H9 (cell line): ENCODE results near the gene PCGF6. TPM values are rescaled to one million over a fixed set of nuclear protein-coding genes. Genes with fewer than 3 reads are reported as not detected.
"Not testable (repeated sequence)": the region's sequence is repeated elsewhere in the genome, so short reads cannot be mapped to it uniquely, and the experiment has no call there.

Source experiments
- DNase-seq: peaks from one replicate; pipeline ENCODE4 v3.0.0-alpha.2; 2017
- H2AFZ ChIP-seq: one replicate; pipeline ENCODE4 v1.6.1; 2013; ENCODE audit warnings: mild to moderate bottlenecking, low read length, control low read depth, moderate library complexity
- H2AK5ac ChIP-seq: 2 replicates; pipeline ENCODE4 v1.6.1; 2013; ENCODE audit warnings: low read length, control low read depth, mixed read lengths; ENCODE audit not compliant: insufficient read length
- H2BK120ac ChIP-seq: one replicate; pipeline ENCODE4 v1.6.1; 2013; ENCODE audit warnings: low read depth, mild to moderate bottlenecking, low read length, control low read depth, inconsistent platforms; ENCODE audit not compliant: poor library complexity, severe bottlenecking
- H2BK12ac ChIP-seq: 2 replicates; pipeline ENCODE4 v1.6.1; 2013; ENCODE audit warnings: low read length, control low read depth, mixed read lengths, low read depth; ENCODE audit not compliant: insufficient read length
- H2BK15ac ChIP-seq: 2 replicates; pipeline ENCODE4 v1.6.1; 2013; ENCODE audit warnings: low read depth, low read length, control low read depth
- H2BK20ac ChIP-seq: one replicate; pipeline ENCODE4 v1.6.1; 2013; ENCODE audit warnings: low read depth, mild to moderate bottlenecking, low read length, control low read depth, inconsistent platforms; ENCODE audit not compliant: poor library complexity, severe bottlenecking
- H2BK5ac ChIP-seq: 2 replicates; pipeline ENCODE4 v1.6.1; 2013; ENCODE audit warnings: low read length, control low read depth, mixed read lengths; ENCODE audit not compliant: insufficient read length
- H3K14ac ChIP-seq: 2 replicates; pipeline ENCODE4 v1.6.1; 2013; ENCODE audit warnings: low read length, control low read depth; ENCODE audit not compliant: insufficient read depth
- H3K18ac ChIP-seq: 2 replicates; pipeline ENCODE4 v1.6.1; 2013; ENCODE audit warnings: low read depth, mild to moderate bottlenecking, mixed read lengths, low read length, control low read depth; ENCODE audit not compliant: insufficient read length
- H3K23ac ChIP-seq: 2 replicates; pipeline ENCODE4 v1.6.1; 2013; ENCODE audit warnings: low read length, control low read depth, mixed read lengths, low read depth; ENCODE audit not compliant: insufficient read length
- H3K23me2 ChIP-seq: 2 replicates; pipeline ENCODE4 v1.6.1; 2013; ENCODE audit warnings: low read depth, mild to moderate bottlenecking, mixed read lengths, low read length, control low read depth; ENCODE audit not compliant: insufficient read length, poor library complexity, severe bottlenecking
- H3K27ac ChIP-seq: 2 replicates; pipeline ENCODE4 v1.5.1; 2013; ENCODE audit warnings: low read length, control low read depth, mixed read lengths, low read depth; ENCODE audit not compliant: insufficient read length
- H3K27me3 ChIP-seq: 2 replicates; pipeline ENCODE4 v1.6.1; 2013; ENCODE audit warnings: low read length, control low read depth, inconsistent platforms; ENCODE audit not compliant: insufficient read depth
- H3K4ac ChIP-seq: 2 replicates; pipeline ENCODE4 v1.6.1; 2013; ENCODE audit warnings: low read depth, mild to moderate bottlenecking, control low read depth, inconsistent platforms, low read length, moderate library complexity
- H3K4me1 ChIP-seq: 2 replicates; pipeline ENCODE4 v1.6.1; 2013; ENCODE audit warnings: low read length, control low read depth, inconsistent platforms; ENCODE audit not compliant: insufficient read depth
- H3K4me2 ChIP-seq: 2 replicates; pipeline ENCODE4 v1.6.1; 2013; ENCODE audit warnings: low read length, control low read depth, mixed read lengths; ENCODE audit not compliant: insufficient read length, insufficient read depth
- H3K56ac ChIP-seq: 2 replicates; pipeline ENCODE4 v1.6.1; 2013; ENCODE audit warnings: low read depth, mild to moderate bottlenecking, mixed read lengths, low read length, control low read depth; ENCODE audit not compliant: insufficient read length
- H3K79me1 ChIP-seq: 2 replicates; pipeline ENCODE4 v1.6.1; 2013; ENCODE audit warnings: low read depth, mild to moderate bottlenecking, moderate library complexity, low read length, control low read depth, inconsistent platforms; ENCODE audit not compliant: insufficient read depth, poor library complexity, severe bottlenecking
- H3K79me2 ChIP-seq: 2 replicates; pipeline ENCODE4 v1.6.1; 2013; ENCODE audit warnings: low read length, control low read depth, inconsistent platforms; ENCODE audit not compliant: insufficient read depth
- H3K9ac ChIP-seq: 2 replicates; pipeline ENCODE4 v1.6.1; 2013; ENCODE audit warnings: low read length, control low read depth, mixed read lengths; ENCODE audit not compliant: insufficient read length; ENCODE audit errors: extremely low read depth
- H3K9me3 ChIP-seq: one replicate; pipeline ENCODE4 v1.6.1; 2013; ENCODE audit warnings: low read depth, low read length, inconsistent platforms; ENCODE audit not compliant: control insufficient read depth
- H3T11ph ChIP-seq: one replicate; pipeline ENCODE4 v1.6.1; 2013; ENCODE audit warnings: mild to moderate bottlenecking, low read length, control low read depth, inconsistent platforms
- H4K20me1 ChIP-seq: one replicate; pipeline ENCODE4 v1.6.1; 2013; ENCODE audit not compliant: control insufficient read depth, insufficient read length, insufficient read depth
- H4K5ac ChIP-seq: 2 replicates; pipeline ENCODE4 v1.6.1; 2013; ENCODE audit warnings: low read depth, mild to moderate bottlenecking, mixed read lengths, low read length, control low read depth; ENCODE audit not compliant: insufficient read length
- H4K8ac ChIP-seq: replicated peaks from 2 replicates; pipeline ENCODE4 v1.6.1; 2013; ENCODE audit warnings: low read length, control low read depth, mixed read lengths, low read depth; ENCODE audit not compliant: insufficient read length
- H4K91ac ChIP-seq: 2 replicates; pipeline ENCODE4 v1.6.1; 2013; ENCODE audit warnings: low read depth, mild to moderate bottlenecking, moderate library complexity, mixed read lengths, low read length, control low read depth; ENCODE audit not compliant: insufficient read length
- H3K27ac Mint-ChIP-seq, 3 experiments: 2 replicates in 2 of 3; 3 replicates in 1 of 3; pipeline ENCODE4 v1.8.0; 2020 to 2021; ENCODE audit warnings: mixed read lengths in 3 of 3, mild to moderate bottlenecking in 1 of 3, moderate library complexity in 1 of 3
- H3K27me3 Mint-ChIP-seq: 2 replicates; pipeline ENCODE4 v1.8.0; 2021; ENCODE audit warnings: low read depth, mild to moderate bottlenecking, moderate library complexity, mixed read lengths
- H3K36me3 Mint-ChIP-seq, 3 experiments: 2 replicates in 2 of 3; 3 replicates in 1 of 3; pipeline ENCODE4 v1.8.0; 2020 to 2021; ENCODE audit warnings: low read depth in 3 of 3, mixed read lengths in 3 of 3; ENCODE audit not compliant: insufficient read depth in 1 of 3
- H3K4me1 Mint-ChIP-seq, 2 experiments: 2 replicates each; pipeline ENCODE4 v1.8.0; 2020; ENCODE audit warnings: mixed read lengths in 2 of 2
- H3K4me3 Mint-ChIP-seq, 2 experiments: 2 replicates in 1 of 2; 3 replicates in 1 of 2; pipeline ENCODE4 v1.8.0; 2020 to 2021; ENCODE audit warnings: mild to moderate bottlenecking in 2 of 2, mixed read lengths in 2 of 2, moderate library complexity in 1 of 2
- H3K9me3 Mint-ChIP-seq, 2 experiments: 2 replicates in 1 of 2; 3 replicates in 1 of 2; pipeline ENCODE4 v1.8.0; 2020; ENCODE audit warnings: mild to moderate bottlenecking in 2 of 2, mixed read lengths in 2 of 2, moderate library complexity in 1 of 2
- WGBS: extraction: QIAGEN DNeasy Blood & Tissue Kit; methylation state at CpG from one replicate; pipeline ENCODE4 v1.1.7; 2013; ENCODE audit warnings: missing lambda C conversion rate, low lambda C conversion rate, mixed read lengths; ENCODE audit not compliant: insufficient read length; ENCODE audit errors: extremely low coverage; 5-methylcytosine and 5-hydroxymethylcytosine counted together
- total RNA-seq: library from RNA; stranded (reverse); gene quantifications from 2 replicates; pipeline ENCODE4 v1.2.1, GENCODE V29; 2021
- TF ChIP-seq, protein P1 (sequence below): fragments of 200-600 bp; sonication (generic); conservative IDR thresholded peaks from 3 replicates; pipeline ENCODE4 v1.8.0; 2021; ENCODE audit warnings: antibody characterized with exemption, mild to moderate bottlenecking

The PCGF6 gene
- total RNA-seq, 1 experiment from 2014 or later: 23.5 TPM

DNA sequence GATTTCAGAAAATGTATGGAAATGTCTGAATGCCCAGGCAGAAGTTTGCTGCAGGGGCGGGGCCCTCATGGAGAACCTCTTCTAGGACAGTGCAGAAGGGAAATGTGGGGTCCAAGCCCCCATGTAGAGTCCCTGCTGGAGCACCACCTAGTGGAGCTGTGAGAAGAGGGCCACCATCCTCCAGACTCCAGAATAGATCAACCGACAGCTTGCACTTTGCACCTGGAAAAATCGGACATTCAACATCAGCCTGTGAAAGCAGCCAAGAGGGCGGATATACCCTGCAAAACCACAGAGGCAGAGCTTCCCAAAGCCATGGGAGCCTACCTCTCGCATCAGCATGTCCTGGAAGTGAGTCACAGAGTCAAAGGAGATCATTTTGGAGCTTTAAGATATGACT lies 91.0 kb downstream of the PCGF6 start:
- Histone ChIP-seq H3K27ac (no peak overlapping the region), H3K79me2 (no peaks in the 10 kb centered on the region), H3K23ac (no peak overlapping the region), H4K20me1 (no peaks in the 10 kb centered on the region), H2BK20ac (no peak overlapping the region), H4K91ac (no peak overlapping the region), H4K5ac (no peak overlapping the region), H3K14ac (no peak overlapping the region), H3K79me1 (no peaks in the 10 kb centered on the region), H3K56ac (no peak overlapping the region), H2BK120ac (no peak overlapping the region), H3K27me3 (no peaks in the 10 kb centered on the region), H3K18ac (no peak overlapping the region), H3K9ac (no peak overlapping the region), H2AFZ (no peak overlapping the region), H3K23me2 (no peaks in the 10 kb centered on the region), H3K4me1 (no peaks in the 10 kb centered on the region), H4K8ac (no peak overlapping the region), H2BK15ac (no peak overlapping the region), H2AK5ac (no peak overlapping the region), H3T11ph (no peak overlapping the region), H3K4me2 (no peak overlapping the region), H3K9me3 (peaks cover 6% of the 10 kb centered on the region), H2BK12ac (no peak overlapping the region), H3K4ac (no peak overlapping the region), H2BK5ac (no peak overlapping the region)
- no peak for DNase-seq
- Mint-ChIP-seq H3K4me1 (0 out of 4 replicates have a peak, but pooled peaks cover 0 to 3% of the 10 kb centered on the region in 2 experiments), H3K36me3 (peaks cover 7 to 14% (median 14%) of the 10 kb centered on the region in 3 experiments; a peak in 6 of 7 replicates), H3K27ac (no peak overlapping the region), H3K4me3 (no peak overlapping the region), H3K27me3 (peaks cover 16% of the 10 kb centered on the region), H3K9me3 (peaks cover 26 to 28% of the 10 kb centered on the region in 2 experiments)
- WGBS: no CpG with 5 or more reads among the region's 5 CpGs
- TF ChIP-seq, protein P1, sequence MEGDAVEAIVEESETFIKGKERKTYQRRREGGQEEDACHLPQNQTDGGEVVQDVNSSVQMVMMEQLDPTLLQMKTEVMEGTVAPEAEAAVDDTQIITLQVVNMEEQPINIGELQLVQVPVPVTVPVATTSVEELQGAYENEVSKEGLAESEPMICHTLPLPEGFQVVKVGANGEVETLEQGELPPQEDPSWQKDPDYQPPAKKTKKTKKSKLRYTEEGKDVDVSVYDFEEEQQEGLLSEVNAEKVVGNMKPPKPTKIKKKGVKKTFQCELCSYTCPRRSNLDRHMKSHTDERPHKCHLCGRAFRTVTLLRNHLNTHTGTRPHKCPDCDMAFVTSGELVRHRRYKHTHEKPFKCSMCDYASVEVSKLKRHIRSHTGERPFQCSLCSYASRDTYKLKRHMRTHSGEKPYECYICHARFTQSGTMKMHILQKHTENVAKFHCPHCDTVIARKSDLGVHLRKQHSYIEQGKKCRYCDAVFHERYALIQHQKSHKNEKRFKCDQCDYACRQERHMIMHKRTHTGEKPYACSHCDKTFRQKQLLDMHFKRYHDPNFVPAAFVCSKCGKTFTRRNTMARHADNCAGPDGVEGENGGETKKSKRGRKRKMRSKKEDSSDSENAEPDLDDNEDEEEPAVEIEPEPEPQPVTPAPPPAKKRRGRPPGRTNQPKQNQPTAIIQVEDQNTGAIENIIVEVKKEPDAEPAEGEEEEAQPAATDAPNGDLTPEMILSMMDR: no peak

DNA sequence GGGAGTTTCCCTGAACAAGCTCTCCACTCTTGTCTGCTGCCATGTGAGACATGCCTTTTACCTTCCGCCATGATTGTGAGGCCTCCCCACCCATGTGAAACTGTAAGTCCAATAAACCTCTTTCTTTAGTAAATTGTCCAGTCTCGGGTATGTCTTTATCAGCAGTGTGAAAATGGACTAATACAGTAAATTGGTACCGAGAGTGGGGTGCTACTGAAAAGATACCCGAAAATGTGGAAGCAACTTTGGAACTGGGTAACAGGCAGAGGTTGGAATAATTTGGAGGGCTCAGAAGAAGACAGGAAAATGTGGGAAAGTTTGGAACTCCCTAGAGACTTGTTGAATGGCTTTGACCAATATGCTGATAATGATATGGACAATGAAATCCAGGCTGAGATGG lies 92.0 kb downstream of the PCGF6 start:
- H3K4me2 ChIP-seq, H3K79me2 ChIP-seq, H4K91ac ChIP-seq, H3T11ph ChIP-seq, H3K9me3 ChIP-seq, H3K4me1 Mint-ChIP-seq, H3K14ac ChIP-seq, H3K27me3 ChIP-seq, H3K4me1 ChIP-seq, H4K5ac ChIP-seq, H2AK5ac ChIP-seq, H3K27ac ChIP-seq, H3K4ac ChIP-seq, H3K56ac ChIP-seq, H2AFZ ChIP-seq, H3K23ac ChIP-seq, H4K20me1 ChIP-seq, H2BK20ac ChIP-seq, H3K27ac Mint-ChIP-seq, H3K9ac ChIP-seq, H2BK5ac ChIP-seq, DNase-seq, H2BK15ac ChIP-seq, H4K8ac ChIP-seq, H2BK12ac ChIP-seq, H3K4me3 Mint-ChIP-seq, H2BK120ac ChIP-seq, H3K18ac ChIP-seq, H3K79me1 ChIP-seq, H3K23me2 ChIP-seq: not testable (repeated sequence)
- peaks cover 11% of the 10 kb centered on the region for H3K27me3 Mint-ChIP-seq
- WGBS: no CpG with 5 or more reads among the region's 4 CpGs
- H3K9me3 Mint-ChIP-seq: peaks cover 26 to 28% of the 10 kb centered on the region in 2 experiments
- H3K36me3 Mint-ChIP-seq: peaks cover 7 to 14% (median 14%) of the 10 kb centered on the region in 3 experiments; a peak in 6 of 7 replicates
